Measurements from ENCODE around the gene PDIA6. TPM values are rescaled to one million over a fixed set of nuclear protein-coding genes. Genes with fewer than 3 reads are reported as not detected.
"Not testable (repeated sequence)": the region's sequence is repeated elsewhere in the genome, so short reads cannot be mapped to it uniquely, and the experiment has no call there.

PDIA6 gene
- total RNA-seq, 1 donor from 2014 or later, result 130 TPM

DNA sequence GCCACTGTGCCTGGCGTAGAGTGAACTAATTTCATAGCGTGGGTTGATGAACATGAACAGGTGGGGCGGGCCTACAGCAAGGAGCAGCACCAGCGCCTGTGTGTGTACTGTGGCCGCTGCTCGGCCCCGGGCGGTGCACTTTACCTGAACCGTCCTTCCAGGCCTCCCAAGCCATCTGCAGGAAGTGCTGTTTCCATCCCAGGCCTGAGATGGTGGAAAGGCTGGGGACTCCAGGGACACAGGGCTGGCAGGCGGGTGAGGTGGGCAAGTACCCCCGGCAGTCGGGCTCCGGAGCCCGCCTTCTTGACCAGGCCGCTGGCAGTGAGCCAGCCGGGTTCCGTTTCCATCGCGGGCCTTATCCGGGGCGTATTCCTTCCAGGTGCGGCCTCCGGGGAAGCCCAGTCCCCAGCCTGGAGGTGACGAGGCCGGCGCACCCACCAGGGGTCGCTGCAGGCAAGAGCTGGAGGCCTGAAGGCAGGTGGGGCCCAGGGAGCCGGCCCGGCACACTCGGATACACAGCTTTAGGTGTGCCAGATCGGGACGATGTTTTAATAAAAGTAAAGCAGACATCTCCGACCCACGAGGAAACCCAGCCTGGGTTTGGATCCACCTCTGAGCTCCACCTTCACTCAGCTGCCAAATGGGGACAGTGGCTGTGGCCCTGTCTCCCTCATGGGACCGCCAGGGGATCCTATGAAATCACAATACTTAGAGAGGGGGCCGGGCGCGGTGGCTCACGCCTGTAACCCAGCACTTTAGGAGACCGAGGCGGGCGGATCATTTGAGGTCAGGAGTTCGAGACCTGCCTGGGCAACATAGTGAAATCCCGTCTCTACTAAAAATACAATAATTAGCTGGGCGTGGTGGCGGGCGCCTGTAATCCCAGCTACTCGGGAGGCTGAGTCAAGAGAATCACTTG lies 22.7 kb upstream of the PDIA6 start:
- intact Hi-C loops (cut with DNase I), result loop anchor here (1.0 to 10.0 kb wide), 3 partner anchors 75 to 609 kb away; partner anchors contain the start of gene KCNF1
- peak; percentile 82 for DNase-seq (ENCODE audit: low spot score)

DNA sequence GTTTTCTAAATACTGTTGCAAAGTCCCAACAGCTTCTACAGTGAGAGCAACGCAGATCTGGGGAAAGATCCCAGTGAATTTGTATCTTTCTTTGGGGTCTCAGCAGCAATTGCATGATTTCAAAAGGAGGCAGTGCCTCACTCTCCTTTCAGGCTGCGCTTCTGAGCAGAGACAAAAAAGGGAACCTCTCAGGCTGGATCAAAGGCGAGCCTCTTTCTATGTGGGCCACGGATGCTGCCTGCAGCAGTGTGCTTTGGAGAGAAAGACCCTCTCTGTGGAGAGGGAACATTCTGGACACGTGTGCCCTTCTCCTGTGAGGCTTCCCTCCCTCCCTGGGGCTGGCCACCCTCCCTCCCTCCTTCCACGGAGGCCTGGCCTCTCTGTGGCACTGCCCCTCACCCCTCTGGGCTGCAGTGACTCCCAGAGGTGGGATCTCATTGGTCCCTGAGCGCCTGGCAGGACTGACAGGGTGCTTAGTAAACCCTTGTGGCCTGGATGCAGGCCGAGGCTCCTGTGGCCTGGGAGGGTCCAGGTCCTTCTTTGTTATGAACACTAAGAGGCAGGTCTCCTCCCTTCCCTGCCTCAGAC lies 21.6 kb upstream of the PDIA6 start:
- intact Hi-C loops (cut with DNase I), result loop anchor here (2.0 to 10.0 kb wide), 2 partner anchors 77 to 611 kb away; partner anchors contain the start of gene KCNF1
- no peak for DNase-seq (ENCODE audit: low spot score)

DNA sequence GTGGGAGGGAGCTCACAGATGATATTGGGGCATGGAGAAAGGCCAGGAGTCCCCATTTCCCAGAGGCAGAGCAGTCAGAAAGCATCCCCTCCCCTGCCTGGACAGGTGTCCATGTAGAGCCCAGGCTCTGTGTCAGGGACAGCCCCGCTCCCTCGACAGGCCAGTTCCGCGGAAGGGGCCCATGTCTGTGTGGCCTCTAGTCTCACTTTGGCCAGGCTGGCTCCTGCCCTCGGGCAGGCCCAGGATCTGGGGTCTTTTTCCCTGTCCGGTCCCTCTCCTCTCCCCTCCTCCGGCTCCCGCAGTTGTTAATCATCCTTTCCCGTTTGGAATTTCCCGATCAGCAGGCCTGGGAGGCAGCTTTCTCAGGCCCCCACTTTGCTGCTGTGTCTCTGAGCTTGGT lies 20.4 kb upstream of the PDIA6 start:
- DNase-seq (ENCODE audit: low spot score), result no peak
- intact Hi-C loops (cut with DNase I), result loop anchor here (10.0 kb wide), 1 partner anchor 612 kb away; no protein-coding TSS in a partner anchor

DNA sequence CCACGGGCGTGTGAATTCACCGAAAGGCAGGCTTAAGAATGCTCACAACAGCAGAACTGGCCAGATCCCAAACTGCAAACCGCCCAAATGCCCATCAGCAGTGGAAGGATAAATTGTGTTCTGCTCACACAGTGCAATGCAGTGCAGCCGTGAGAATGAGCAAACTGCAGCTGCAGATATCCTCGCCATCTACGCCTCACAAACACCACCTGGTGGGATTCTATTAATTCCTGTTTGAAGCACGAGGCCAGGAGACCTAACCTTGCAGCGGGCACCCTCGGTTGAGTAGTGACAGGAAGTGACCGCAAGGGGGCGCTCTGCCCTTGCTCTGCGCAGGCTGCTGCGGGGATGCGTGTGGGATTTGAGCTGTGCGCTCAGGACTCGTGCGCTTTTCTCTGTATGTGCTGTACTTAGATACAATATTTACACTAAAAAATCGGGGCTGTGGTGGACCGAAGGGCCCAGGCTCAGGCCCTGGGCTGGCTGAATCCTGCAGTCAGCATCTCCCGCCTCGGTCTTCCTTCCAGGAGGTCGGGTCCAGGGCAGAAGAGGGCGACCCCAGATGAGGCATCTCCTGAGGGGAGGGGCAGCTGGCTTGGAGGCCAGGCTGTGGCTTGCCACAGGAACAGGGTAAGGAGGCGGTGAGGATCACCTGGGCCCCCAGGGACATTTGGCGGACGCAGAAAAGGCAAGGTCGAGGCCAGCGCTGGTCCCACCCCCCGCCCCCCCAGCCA lies 19.8 kb upstream of the PDIA6 start:
- DNase-seq (ENCODE audit: low spot score), result peak; percentile 90
- intact Hi-C loops (cut with DNase I), result loop anchor here (10.0 kb wide), 1 partner anchor 612 kb away; no protein-coding TSS in a partner anchor

DNA sequence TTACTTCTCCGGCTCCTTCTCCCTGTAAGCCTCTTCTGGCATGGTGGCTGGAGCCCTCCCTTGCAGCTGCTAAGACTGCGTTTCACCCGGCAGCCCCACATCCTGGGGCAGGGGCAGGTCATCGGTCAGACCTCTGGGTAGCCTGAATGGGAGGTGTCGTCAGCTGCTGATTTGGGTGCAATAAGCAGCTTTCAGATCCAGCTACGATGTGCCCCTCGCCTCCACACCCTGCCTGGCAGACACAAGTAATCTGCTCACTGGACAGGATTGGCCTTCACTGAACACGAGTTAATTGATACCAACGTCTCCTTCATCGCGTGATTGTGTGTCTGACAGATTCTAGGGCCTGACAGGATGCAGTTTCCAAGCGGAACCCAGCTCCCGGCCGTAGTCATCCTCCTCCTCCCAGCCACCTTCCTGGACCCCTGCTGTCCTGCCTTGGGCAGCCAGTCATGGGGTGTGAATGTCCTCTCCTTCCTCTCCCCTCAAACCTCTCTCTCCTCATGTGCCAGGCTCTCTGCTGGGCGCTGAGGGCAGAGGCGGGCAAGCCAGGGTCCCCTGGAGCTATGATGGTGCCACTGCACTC lies 18.9 kb upstream of the PDIA6 start:
- intact Hi-C loops (cut with DNase I), result loop anchor here (10.0 kb wide), 1 partner anchor 613 kb away; no protein-coding TSS in a partner anchor
- no peak for DNase-seq (ENCODE audit: low spot score)

DNA sequence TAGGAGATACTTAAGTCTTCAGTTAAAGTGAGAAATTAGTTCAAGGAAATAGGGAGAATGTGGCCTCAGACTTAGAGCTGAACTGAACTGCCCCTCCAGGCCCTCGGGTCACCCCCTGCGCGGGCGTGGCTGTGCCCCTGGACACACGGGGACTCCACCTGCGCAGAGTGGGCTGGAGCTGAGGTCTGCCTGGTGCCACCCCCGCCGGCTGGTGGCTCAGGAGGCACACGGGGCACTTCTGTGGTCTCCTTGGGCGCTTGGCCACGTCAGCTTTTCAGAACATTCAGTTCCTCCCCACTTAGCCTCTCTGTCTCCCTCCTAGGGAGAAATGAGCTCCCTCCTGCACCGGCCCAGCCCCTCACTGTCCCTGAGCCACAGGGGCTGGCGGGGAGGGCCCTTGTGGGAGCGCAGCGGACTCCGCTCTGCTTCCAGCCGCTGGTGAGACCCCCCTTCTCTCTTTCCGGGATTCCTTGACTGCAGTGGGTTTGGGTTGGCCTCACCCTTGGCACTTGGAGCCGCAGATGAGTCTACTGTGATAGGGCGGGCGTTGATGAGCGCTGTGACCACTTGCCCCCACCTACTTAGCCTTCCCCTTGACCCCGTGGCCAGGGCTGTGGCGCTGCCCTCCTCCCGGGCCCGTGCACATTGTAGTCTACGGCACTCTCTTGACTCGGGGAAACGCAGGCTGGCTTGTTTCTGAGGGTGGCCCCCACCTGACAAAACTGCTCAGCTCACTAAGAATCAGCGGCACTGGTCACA lies 18.2 kb upstream of the PDIA6 start:
- intact Hi-C loops (cut with DNase I), result loop anchor here (10.0 kb wide), 1 partner anchor 614 kb away; no protein-coding TSS in a partner anchor
- DNase-seq (ENCODE audit: low spot score), result no peak

DNA sequence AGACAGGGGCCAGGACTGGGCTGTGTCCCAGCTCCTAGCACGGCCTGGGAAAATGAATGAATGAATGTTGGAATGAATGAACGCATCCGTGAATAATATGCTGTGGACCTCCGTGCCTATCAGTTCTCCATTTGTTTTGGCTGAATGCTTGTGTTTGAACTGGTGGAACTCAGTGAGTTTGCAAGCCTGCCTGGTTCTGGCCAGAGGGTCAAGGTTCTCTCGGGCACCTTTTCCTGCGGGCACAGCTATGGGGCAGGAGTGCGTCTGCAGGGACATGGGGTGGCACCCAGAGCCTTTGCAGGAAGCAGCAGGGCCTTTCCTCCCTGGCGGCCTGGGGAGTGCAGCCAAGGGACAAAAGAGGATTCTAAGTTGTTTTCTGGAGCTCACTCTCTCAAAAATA lies 17.6 kb upstream of the PDIA6 start:
- intact Hi-C loops (cut with DNase I), result loop anchor here (10.0 kb wide), 1 partner anchor 615 kb away; no protein-coding TSS in a partner anchor

DNA sequence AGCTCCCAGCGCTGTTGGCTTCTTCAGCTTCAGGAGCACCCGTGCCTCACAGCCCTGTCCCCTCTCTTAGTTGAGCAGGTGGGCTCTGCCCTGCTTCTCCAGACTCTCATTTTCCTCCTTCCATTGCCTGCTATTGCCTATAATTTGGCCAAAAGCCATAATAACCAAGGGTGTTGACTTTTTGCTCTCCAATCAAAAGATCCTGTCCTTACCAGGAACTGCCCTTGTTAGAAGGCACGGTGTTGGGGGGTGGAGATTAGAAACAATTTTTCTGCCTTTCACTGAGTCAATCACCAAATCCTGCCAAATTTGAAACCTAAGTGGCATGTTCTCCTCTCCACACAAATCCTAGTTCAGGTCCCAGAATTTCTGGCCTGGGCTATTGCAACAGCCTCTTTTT lies 16.7 kb upstream of the PDIA6 start:
- intact Hi-C loops (cut with DNase I), result no loop called here
- no peak for DNase-seq (ENCODE audit: low spot score)

More for the DNA sequence above, 17.6 kb upstream of the PDIA6 start:
- no peak for DNase-seq (ENCODE audit: low spot score)

DNA sequence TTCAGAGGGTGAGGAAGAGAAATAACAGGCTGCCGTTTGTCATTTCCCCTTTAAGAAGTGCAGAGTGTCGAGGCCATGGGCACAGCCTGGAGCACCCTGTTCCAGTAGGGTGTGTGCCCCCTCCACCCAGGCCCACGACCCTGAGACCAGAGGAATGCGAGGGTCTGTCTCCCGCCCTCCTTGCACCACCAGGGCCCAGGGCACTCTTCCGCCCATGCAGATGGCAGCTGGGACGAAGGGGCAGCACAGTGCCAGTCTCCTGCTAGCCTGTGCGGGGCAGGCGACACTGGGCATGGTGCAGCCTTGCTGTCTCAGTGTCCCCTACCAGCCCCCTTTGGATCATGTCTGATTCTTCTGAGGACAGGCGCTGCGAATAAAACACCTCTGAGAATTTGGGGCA lies 15.8 kb upstream of the PDIA6 start:
- DNase-seq (ENCODE audit: low spot score), result no peak
- intact Hi-C loops (cut with DNase I), result no loop called here

DNA sequence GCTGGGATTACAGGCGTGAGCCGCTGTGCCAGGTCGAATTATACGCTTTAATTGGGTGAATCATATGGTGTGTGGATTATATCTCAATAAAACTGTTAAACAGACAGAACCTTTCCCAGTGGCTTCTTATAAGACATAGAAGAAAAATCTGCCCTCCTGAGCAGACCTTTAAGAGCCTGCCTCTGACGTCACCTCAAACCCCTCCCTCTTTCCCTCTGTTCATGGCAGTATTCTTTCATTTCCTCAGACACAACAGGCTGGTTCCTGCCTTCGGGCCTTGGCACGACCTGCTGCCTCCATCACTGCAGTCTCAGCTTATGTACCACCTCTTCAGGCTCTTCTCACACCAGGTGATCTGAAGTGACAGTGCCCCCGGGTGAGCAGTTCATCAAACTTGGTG lies 14.0 kb upstream of the PDIA6 start:
- DNase-seq (ENCODE audit: low spot score), result no peak
- intact Hi-C loops (cut with DNase I), result no loop called here

DNA sequence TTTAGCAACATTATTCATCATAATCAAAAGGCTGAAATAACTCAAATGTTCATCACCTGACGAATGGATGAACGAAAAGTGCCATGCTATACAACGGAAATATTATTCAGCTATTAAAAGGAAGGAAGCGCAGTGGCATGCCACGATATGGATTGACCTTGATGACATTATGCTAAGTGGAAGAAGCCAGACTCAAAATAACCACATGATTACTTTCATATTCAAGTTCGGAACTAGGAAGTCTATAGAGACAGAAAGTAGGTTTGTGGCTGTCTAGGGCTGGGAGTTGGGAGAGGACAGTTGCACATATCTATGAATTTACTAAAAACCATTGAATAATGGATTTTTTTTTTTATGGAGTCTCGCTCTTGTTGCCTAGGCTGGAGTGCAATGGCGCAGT lies 13.4 kb upstream of the PDIA6 start:
- intact Hi-C loops (cut with DNase I), result no loop called here

DNA sequence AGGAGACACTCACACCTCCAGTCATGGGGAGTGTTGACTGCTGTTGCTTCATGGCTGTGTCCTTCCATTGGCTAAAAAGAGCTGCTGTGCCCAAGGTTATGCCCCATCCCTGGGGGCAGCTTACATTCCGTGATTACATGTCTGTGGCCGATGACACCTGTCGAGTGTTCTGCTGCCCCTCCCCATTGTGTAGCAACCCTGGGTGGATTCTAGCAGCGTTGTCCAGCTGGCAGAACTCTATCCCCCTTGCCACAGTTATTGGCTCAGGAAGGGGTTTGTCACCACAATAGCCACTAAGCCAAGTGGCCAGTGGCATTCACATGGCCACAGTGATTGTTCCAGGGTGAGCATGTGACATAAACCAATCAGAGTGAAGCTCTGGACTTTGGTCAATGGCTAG lies 11.6 kb upstream of the PDIA6 start:
- intact Hi-C loops (cut with DNase I), result no loop called here

More for the DNA sequence above, 13.4 kb upstream of the PDIA6 start:
- DNase-seq (ENCODE audit: low spot score), result no peak

DNA sequence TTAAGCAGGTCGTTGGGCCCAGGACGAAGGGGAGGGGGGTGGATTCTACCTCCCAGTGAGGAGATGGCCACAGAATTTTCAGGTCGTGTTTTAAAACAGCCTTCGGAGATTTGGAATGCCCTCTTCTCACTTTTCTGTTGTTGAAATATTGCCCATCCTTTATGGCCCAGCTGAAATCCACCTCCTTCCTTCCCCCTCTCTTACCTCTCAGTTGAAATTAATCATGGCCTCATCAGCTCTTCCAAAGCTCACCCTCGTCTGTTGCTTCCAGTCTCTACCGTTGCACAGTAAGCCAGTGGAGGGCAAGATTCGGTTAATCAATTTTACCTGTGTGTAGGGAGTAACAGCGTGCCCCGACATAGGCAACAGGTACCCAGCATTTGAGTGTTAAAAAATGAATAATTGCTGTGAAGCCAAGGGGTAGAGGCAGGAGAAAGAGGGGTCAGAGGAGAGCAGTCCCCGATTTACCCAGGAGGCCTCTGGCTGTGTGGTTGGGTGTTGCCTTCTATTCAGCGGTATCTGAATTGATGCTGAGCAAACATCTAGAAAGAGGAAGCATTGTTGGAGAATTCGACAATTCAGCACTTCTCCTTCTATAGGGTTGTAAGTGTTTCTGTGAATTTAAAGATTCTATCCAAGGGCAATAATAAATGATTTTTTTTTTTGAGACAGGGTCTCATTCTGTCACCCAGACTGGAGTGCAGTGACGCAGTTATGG lies 8.6 kb upstream of the PDIA6 start:
- no peak for DNase-seq (ENCODE audit: low spot score)
- intact Hi-C loops (cut with DNase I), result no loop called here

More for the DNA sequence above, 11.6 kb upstream of the PDIA6 start:
- DNase-seq (ENCODE audit: low spot score), result no peak

DNA sequence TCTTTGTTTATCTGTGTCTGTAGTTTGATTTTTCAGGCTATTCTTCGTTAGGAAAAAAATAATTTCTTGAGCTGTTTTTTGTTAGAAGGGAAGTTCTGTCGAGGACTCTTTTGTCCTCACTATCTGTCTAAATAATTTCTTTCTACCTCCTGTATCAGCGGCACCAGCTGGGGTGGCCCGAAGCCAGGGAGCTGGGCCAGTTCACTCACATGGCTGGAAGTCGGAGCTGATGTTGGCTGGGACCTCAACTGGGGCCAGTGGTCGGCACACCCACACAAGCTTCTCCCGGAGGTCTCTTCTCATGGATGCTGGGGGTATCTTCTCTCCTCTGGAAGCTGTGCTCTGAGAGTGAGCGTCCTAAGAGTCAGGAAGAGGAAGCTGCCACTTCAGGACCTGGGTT lies 8.0 kb upstream of the PDIA6 start:
- intact Hi-C loops (cut with DNase I), result no loop called here
- DNase-seq (ENCODE audit: low spot score), result no peak

DNA sequence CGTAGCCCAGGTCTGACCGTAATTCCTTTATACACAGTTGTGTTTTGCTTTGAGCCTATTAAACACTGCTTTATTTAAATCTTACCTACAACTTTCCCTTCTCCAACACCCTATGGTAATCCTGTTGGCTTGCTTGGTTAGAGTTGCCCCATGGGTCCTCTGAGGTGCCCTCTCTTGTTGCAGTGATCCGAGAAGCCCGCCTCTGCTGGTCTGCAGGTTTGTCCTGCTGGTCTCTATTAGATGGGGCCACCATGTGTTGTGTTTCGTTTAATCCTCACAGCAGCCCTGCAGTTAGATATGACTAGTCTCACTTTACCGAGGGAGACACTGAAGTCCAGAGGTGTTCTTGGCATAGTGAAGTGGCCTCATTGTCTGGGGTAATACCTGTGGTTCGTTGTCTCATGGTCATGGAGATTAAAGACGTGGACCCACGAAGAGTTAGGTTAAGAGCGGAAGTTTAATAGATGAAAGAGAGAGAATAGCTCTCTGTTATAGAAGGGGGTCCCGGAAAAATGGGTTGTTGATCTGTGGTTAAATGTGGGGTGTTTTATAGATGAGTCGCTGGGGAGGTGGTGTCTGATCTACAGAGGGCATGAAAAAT lies 7.2 kb upstream of the PDIA6 start:
- intact Hi-C loops (cut with DNase I), result no loop called here
- DNase-seq (ENCODE audit: low spot score), result no peak

DNA sequence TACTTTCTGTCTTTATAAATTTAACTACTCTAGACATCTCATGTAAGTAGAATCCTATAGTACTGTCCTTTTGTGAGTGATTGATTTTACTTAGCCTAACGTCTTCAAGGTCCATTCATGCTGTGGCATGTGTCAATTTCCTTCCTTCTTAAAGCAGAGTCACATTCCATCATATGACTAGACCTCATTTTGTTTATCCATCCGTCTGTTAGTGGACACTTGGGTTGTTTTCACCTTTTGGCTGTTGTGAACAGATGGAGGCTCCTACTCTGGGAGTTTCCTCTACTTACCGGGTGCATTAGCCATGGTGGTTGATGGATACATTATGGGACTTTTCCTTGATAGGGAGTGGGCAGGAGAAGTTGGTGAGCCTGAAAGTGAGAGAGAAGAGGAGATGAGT lies 6.4 kb upstream of the PDIA6 start:
- intact Hi-C loops (cut with DNase I), result no loop called here

DNA sequence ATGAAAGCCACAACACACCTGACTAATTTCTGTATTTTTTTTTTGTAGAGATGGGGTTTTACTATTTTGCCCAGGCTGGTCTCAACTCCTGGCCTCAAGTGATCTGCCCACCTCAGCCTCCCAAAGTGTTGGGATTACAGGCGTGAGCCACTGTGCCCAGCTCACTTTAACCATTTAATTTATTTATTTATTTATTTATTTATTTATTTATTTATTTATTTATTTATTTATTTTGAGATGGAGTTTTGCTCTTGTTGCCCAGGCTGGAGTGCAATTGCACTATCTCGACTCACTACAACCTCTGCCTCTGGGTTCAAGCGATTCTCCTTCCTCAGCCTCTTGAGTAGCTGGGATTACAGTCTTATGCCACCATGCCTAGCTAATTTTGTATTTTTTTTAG lies 5.7 kb upstream of the PDIA6 start:
- DNase-seq (ENCODE audit: low spot score); intact Hi-C loops (cut with DNase I): not testable (repeated sequence)

More for the DNA sequence above, 6.4 kb upstream of the PDIA6 start:
- DNase-seq (ENCODE audit: low spot score), result no peak

DNA sequence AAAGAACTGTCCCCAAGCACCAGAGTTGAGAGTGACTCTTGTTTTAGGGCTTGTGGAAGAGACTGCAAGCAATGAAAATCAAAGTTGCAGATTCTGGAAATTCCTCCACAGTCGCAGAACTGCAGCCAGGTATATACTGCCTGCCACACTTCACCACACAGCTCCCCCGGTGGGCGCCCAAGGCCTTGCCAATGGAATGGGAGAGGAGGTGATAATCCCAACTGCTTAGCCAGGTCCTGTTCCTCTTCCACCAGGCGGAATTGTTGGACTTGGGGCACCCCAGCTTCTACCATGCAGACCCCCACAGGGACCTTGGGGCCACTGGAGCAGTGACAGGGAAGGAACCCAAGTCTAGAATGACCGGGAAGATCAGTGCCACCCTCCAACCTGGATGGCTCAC lies 4.8 kb upstream of the PDIA6 start:
- no peak for DNase-seq (ENCODE audit: low spot score)
- intact Hi-C loops (cut with DNase I), result no loop called here
